Thyroid gland (tissue), 4 donors: ENCODE data around the gene URB1. TPM values are rescaled to one million over a fixed set of nuclear protein-coding genes. Genes with fewer than 3 reads are reported as not detected.
"Not testable (repeated sequence)": the region's sequence is repeated elsewhere in the genome, so short reads cannot be mapped to it uniquely, and the experiment has no call there.

Experiments used
- DNase-seq, 2 donors: peaks; one replicate each; pipeline ENCODE4 v3.0.0-alpha.2; 2019
- H3K27ac ChIP-seq, 3 donors: fragments of 200-600 bp; sonication (generic); 1 replicate in 2 of 3; 2 replicates in 1 of 3; pipeline ENCODE4 v1.5.1; 2016 to 2019; ENCODE audit warnings: mild to moderate bottlenecking in 1 of 3, moderate library complexity in 1 of 3
- H3K27me3 ChIP-seq: fragments of 200-600 bp; sonication (generic); one replicate; pipeline ENCODE4 v1.5.1; 2019
- H3K36me3 ChIP-seq, 2 donors: fragments of 200-600 bp; sonication (generic); one replicate each; pipeline ENCODE4 v1.5.1; 2016 to 2019
- H3K4me1 ChIP-seq, 2 donors: fragments of 200-600 bp; sonication (generic); one replicate each; pipeline ENCODE4 v1.5.1; 2017 to 2019
- H3K4me3 ChIP-seq, 3 donors: fragments of 200-600 bp; sonication (generic); replicated peaks in 1 of 3; 1 replicate in 2 of 3; 2 replicates in 1 of 3; pipeline ENCODE4 v1.5.1; 2016; ENCODE audit warnings: mild to moderate bottlenecking in 1 of 3
- H3K9me3 ChIP-seq: fragments of 200-600 bp; sonication (generic); one replicate; pipeline ENCODE4 v1.5.1; 2017
- POLR2A ChIP-seq, 2 donors: fragments of 450-650 bp; IDR thresholded peaks; one replicate each; pipeline ENCODE4 v1.6.1; 2017; ENCODE audit warnings: antibody characterized with exemption in 2 of 2, mild to moderate bottlenecking in 2 of 2, moderate library complexity in 1 of 2
- WGBS, 2 donors: methylation state at CpG; one replicate each; pipeline ENCODE4 v1.1.5; 2017; 5-methylcytosine and 5-hydroxymethylcytosine counted together
- intact Hi-C: fragments of 100-400 bp; cut with DNase I; formaldehyde crosslinking; loops from one replicate; pipeline ENCODE4 v1.15.1; 2023
- total RNA-seq, 4 donors: library from RNA; depleted of rRNA; stranded (reverse); fragments of >200 nt; gene quantifications; one replicate each; pipeline ENCODE4 v1.2.3, GENCODE V29; 2016
- TF ChIP-seq, protein P1 (sequence below), 6 experiments: fragments of 200-600 bp in 3 of 6; fragments of 450-650 bp in 3 of 6; sonication (generic) in 3 of 6; IDR thresholded peaks; one replicate each; pipeline ENCODE4 v1.5.1; 2016 to 2019; ENCODE audit warnings: antibody characterized with exemption in 6 of 6, mild to moderate bottlenecking in 2 of 6, inconsistent platforms in 1 of 6, moderate library complexity in 1 of 6

The URB1 gene
- total RNA-seq, 4 donors from 2014 or later: 13.6 to 23.9 (median 15.8) TPM

DNA sequence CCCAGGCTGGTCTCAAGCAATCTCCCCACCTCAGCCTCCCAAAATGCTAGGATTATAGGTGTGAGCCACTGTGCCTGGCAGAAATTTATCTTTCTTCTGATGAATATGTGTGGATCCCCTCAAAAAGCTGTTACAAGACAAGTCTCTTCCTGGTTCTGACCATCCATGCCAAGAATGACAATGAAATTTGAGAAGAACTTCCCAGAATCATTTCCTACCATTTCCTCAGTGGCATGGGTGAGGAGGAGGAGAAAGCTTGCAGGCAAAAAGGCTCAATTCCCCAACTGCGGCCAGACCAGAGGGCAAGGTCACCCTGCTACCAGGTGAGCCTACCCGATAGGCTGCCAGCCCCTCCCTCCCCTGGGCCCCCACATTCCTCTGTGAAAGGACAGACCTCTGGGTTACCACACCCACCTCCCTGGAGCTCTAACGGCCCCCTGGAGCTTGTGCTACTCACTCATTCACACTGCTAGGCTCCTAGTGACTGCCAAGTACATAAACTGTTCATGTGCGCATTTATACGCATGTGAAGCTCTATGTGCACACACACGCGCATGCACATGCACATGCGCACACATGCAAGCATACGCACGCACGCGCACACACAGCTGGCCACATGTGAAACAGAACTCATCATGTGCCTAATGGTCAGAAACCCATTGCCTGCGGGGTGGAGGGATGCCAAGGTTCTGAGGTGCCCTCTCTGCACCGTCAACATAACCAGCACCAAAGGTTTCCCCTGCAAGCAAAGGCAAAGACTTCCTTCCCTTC is 77.1 kb downstream of the URB1 start:
- H3K27ac ChIP-seq: no peak overlapping the region
- no peak overlapping the region for H3K4me3 ChIP-seq
- no peak for DNase-seq
- intact Hi-C loops: no loop called here
- H3K4me1 ChIP-seq: peaks cover 0 to 4% of the 10 kb centered on the region in 2 donors
- 89 to 94% methylated on average over 13 to 14 of the region's 14 CpGs for whole genome bisulfite sequencing, 2 donors
- H3K27me3 ChIP-seq: no peaks in the 10 kb centered on the region
- H3K9me3 ChIP-seq: no peaks in the 10 kb centered on the region
- TF ChIP-seq, protein P1, sequence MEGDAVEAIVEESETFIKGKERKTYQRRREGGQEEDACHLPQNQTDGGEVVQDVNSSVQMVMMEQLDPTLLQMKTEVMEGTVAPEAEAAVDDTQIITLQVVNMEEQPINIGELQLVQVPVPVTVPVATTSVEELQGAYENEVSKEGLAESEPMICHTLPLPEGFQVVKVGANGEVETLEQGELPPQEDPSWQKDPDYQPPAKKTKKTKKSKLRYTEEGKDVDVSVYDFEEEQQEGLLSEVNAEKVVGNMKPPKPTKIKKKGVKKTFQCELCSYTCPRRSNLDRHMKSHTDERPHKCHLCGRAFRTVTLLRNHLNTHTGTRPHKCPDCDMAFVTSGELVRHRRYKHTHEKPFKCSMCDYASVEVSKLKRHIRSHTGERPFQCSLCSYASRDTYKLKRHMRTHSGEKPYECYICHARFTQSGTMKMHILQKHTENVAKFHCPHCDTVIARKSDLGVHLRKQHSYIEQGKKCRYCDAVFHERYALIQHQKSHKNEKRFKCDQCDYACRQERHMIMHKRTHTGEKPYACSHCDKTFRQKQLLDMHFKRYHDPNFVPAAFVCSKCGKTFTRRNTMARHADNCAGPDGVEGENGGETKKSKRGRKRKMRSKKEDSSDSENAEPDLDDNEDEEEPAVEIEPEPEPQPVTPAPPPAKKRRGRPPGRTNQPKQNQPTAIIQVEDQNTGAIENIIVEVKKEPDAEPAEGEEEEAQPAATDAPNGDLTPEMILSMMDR (IDR thresholded peaks at IDR 0.05): no peak
- no peak for TF ChIP-seq POLR2A (IDR thresholded peaks at IDR 0.05)
- H3K36me3 ChIP-seq: peaks cover 47 to 49% of the 10 kb centered on the region in 2 donors

DNA sequence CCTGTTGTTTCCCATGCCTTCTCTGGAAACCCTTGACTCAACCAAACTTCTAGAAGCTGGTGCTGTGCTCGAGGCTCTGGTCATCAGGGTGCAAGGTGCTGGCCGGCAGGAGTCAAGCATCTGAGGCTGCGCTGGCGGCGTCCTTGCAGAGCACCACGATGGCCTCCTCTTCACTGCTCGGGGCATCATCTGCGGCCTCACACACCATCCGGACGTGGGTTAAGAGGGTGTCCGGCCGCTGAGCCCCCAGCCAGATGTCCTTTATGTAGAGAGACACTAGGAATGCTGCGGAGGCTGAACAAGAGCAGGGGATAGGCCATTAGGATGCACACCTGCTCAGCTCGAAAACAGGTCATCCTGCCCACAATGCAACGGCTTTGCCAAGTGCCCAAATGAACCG is 78.0 kb downstream of the URB1 start:
- intact Hi-C loops: no loop called here
- H3K9me3 ChIP-seq: no peaks in the 10 kb centered on the region
- H3K27ac ChIP-seq: no peak overlapping the region
- H3K27me3 ChIP-seq: no peaks in the 10 kb centered on the region
- 96 to 97% methylated on average over 16 of the region's 16 CpGs for WGBS, 2 donors
- DNase-seq: no peak
- peaks cover 0 to 4% of the 10 kb centered on the region in 2 donors for H3K4me1 ChIP-seq
- H3K4me3 ChIP-seq: no peak overlapping the region
- TF ChIP-seq POLR2A (IDR thresholded peaks at IDR 0.05): no peak
- TF ChIP-seq, protein P1 (IDR thresholded peaks at IDR 0.05): no peak
- peaks cover 40 to 47% of the 10 kb centered on the region in 2 donors for H3K36me3 ChIP-seq

DNA sequence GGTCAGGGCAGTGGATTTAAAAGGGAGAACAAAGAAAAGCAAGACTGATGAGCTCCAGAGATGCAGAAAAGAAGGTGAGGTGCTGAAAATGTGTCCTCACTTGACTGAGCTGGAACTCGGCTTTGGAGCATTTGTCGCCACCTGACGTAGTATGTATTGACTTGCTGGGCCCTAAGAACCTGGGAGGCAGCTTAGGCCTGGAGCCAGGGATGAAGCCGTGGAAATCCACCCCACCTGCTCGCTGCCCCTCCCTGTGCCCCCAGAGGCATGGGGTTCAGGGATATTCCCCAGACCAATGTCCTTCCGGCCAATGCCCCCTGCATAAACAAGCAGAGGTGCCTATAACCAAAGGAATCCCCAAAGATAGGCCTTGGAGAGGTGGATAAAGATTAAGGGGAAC is 79.8 kb downstream of the URB1 start:
- TF ChIP-seq POLR2A (IDR thresholded peaks at IDR 0.05): no peak
- TF ChIP-seq, protein P1 (IDR thresholded peaks at IDR 0.05): no peak
- H3K4me1 ChIP-seq: peaks cover 0 to 4% of the 10 kb centered on the region in 2 donors
- H3K9me3 ChIP-seq: no peaks in the 10 kb centered on the region
- peaks cover 30% of the 10 kb centered on the region in 2 donors for H3K36me3 ChIP-seq
- no peak overlapping the region for H3K4me3 ChIP-seq
- no peak overlapping the region for H3K27ac ChIP-seq
- WGBS, 2 donors: 92 to 96% methylated on average over 6 of the region's 6 CpGs
- intact Hi-C loops: no loop called here
- no peaks in the 10 kb centered on the region for H3K27me3 ChIP-seq
- DNase-seq: no peak

DNA sequence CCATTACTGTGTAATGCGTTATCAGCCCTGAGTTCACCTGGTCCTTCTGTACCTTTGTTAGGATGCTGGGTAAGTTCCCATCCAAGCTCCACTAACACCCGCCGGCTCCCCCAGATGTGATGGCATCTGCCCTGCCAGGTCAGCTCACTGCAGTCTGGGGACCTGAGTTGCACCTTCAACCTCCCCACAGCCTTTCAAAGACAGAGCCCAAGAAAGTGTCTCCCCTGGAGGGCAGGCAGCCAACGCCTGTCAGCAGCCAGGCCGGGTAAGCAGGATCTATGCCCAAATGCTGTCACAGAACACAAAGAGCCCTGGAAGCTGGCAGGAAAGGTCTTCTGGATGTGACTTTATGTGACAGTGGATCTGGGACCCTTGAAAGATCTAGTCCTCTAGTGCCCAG is 80.5 kb downstream of the URB1 start:
- Histone ChIP-seq H3K36me3 (peaks cover 23 to 24% of the 10 kb centered on the region in 2 donors), H3K27ac (no peak overlapping the region), H3K4me1 (peaks cover 0 to 4% of the 10 kb centered on the region in 2 donors), H3K4me3 (no peak overlapping the region), H3K9me3 (no peaks in the 10 kb centered on the region), H3K27me3 (no peaks in the 10 kb centered on the region)
- TF ChIP-seq, protein P1 (IDR thresholded peaks at IDR 0.05): no peak
- no peak for TF ChIP-seq POLR2A (IDR thresholded peaks at IDR 0.05)
- intact Hi-C loops: no loop called here
- WGBS, 2 donors: 88 to 97% methylated on average over 3 to 5 of the region's 5 CpGs
- DNase-seq: no peak

DNA sequence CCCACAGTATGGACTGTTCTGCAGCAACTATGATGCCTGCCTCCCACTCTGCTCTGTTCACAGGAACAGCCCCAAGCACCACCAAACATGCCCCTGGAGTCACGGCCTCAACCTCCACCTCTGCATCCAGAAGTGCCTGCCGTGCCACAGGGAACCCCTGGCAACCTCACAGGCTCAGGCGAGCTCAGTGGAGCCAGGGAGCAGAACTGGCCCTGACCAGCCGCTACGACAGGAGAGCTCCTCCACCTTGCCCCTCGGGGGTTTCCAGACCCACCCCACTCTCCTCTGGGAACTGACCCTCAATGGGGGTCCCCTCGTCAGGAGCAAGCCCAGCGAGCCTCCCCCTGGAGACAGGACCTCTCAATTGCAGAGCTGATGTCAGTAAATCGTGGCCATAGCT is 81.2 kb downstream of the URB1 start:
- no peak for DNase-seq
- H3K27ac ChIP-seq: no peak overlapping the region
- peaks cover 16% of the 10 kb centered on the region in 2 donors for H3K36me3 ChIP-seq
- no peaks in the 10 kb centered on the region for H3K9me3 ChIP-seq
- TF ChIP-seq, protein P1 (IDR thresholded peaks at IDR 0.05): no peak
- TF ChIP-seq POLR2A (IDR thresholded peaks at IDR 0.05): no peak
- intact Hi-C loops: no loop called here
- no peaks in the 10 kb centered on the region for H3K27me3 ChIP-seq
- 95 to 100% methylated on average over 4 to 9 of the region's 9 CpGs for WGBS, 2 donors
- peaks cover 0 to 4% of the 10 kb centered on the region in 2 donors for H3K4me1 ChIP-seq
- H3K4me3 ChIP-seq: no peak overlapping the region

DNA sequence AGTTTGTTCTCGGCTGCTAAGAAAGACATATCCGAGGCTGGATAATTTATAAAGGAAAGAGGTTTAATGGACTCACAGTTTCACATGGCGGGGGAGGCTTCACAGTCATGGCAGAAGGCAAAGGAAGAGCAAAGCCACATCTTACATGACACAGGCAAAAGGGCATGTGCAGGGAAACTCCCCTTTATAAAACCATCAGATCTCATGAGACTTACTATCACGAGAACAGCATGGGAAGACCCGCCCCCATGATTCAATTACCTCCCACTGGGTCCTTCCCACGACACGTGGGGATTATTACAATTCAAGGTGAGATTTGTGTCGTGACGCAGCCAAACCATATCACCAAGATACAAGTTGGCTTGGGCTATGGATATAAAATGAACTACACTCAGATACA is 81.8 kb downstream of the URB1 start:
- 92 to 96% methylated on average over 9 of the region's 9 CpGs for WGBS, 2 donors
- H3K4me3 ChIP-seq, DNase-seq, H3K9me3 ChIP-seq, intact Hi-C loops, H3K4me1 ChIP-seq, H3K27ac ChIP-seq, H3K27me3 ChIP-seq: not testable (repeated sequence)
- H3K36me3 ChIP-seq: peaks cover 10% of the 10 kb centered on the region in 2 donors
